Activated naive CD4-positive, alpha-beta T cell treated with anti-CD3 and anti-CD28 coated beads, Interleukin-2, amount 50 U/mL, for 16 hours (primary cell): ENCODE data around the gene COQ7.

Experiments
- DNase-seq: peaks from one replicate; pipeline ENCODE4 v3.0.0-alpha.2; 2020

Gene COQ7

GRCh38 chr16:19067349-19068236, at the start of gene COQ7:
Gene COQ7 (plus strand): TSS chr16:19067614. CDS start chr16:19067665, 51 bp downstream.
- peak; percentile 99 for DNase-seq

GRCh38 chr16:19020689-19021088, 46.7 kb upstream of the COQ7 start:
- no peak for DNase-seq

DNA sequence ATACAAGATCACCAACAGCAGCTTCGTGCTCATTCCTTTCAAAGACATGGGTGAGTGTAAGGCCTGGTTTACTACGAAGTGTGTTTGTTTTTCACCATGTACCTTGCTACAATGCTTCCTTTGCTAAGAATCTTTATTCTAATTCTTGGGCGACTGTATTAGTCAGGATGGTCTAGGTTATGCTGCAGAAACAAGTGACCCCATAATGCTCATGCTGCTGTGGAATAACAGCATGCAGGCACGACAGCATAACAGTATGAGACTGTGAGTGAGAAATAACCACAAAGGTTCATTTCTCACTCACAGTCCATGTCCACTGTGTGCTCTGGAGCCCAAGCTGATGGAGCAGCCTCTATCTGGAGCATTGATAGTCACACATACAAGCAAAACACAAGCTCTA, 45.7 kb upstream of the COQ7 start:
- no peak for DNase-seq

GRCh38 chr16:19027416-19027815, 40.0 kb upstream of the COQ7 start:
- DNase-seq = no peak

- DNase-seq = no peak
These were observed 37.4 kb upstream of the COQ7 start for GRCh38 chr16:19029980-19030379.

DNA sequence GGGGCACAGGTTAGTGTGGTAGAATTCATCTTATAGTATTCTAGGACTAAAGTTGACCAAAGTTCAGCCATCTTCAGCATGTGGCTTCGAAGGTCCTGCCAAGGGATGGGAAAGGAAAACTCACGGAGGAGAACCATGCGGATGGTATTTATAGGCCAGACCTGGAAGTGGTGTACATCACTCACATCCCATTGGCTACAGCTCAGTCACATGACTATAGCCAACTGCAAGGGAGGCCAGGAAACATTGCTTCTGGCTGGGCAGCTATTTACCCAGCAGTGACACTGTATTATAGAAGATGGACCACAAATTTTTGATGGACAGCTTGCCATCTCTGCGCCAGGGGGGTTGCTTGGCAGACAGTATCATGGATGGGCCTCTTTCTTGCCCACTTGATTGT, 35.7 kb upstream of the COQ7 start:
- DNase-seq = no peak

DNA sequence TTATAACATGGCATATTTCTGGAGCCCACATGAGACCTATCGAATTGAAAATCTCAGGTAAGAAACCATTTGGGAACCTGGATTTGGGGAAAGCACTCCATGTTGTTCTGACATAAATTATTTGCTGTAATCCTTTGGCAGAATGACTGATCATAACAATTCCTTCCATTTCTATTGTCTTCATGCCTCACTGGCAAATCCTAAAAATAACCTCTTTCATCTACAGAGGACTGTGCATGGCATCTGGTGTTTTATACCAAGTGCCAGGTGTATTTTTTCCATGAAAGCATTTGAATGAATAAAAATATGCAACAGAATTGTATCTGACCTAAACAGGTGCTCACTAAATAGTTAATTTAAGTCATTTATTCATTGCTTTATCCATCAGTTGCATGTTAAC, 33.7 kb upstream of the COQ7 start:
- DNase-seq = no peak

GRCh38 chr16:19040400-19040799, 27.0 kb upstream of the COQ7 start:
- no peak for DNase-seq

- DNase-seq = no peak
These were observed 22.6 kb upstream of the COQ7 start for GRCh38 chr16:19044769-19045168.

DNA sequence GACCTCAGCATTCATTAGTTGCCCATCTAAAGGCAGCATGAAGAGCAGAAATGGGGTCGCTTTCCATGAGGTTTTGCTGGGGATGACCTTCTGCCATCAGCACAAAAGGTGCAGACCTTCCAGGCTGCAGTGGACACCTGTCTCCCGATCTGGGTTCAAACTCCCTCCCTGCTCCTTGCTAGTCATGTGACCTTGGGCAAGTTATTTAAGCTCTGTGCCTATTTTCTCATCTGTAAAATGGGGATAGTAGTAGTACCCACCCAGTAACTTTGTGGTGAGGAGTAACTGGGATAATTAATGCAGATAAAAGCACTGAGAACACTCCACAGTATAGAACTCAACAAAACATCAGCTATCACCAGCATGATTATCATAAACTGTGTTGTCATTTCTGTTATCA, 21.4 kb upstream of the COQ7 start:
- DNase-seq = no peak

DNA sequence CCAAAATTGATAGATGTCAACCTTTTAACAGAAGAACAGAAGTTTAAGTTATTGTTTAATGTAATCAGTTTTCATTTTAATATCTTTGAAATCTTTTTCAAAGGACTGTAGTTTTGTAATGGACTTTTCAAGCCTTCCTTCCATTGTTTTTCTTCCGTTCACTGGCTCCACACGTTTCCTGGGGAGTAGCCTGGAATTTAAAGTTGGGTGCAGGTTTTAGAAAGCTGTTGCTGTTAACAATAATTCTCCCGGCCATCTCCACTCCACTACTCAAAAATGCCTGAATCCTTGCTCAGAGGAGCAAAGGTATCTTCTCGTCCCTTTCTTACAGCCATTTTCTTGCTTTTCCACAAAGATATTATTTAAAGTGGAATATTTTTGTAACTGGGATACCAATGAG, 4.7 kb upstream of the COQ7 start:
- DNase-seq = no peak

GRCh38 chr16:19066988-19067348, 446 bp upstream of the COQ7 start:
- no peak for DNase-seq

DNA sequence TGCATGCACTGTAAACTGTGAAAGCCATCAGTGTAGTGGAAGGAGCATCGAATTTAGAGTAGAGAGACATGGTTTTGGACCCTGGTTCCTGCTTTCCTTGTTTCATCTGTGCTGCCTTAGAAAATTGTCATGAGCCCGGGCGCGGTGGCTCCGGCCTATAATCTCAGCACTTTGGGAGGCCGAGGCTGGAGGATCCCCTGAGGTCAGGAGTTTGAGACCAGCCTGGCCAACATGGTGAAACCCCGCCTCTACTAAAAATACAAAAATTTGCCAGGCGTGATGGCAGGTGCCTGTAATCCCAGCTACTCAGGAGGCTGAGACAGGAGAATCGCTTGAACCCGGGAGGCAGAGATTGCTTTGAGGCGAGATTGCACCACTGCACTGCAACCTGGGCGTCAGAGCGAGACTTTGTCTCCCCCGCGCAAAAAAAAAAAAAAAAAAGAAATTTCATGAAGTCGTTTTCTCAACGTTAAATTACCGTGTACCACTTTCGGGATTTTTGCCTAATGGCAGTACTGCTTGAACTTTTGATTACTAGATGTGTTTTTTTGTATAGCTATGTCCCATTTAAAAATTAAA, 912 bp downstream of the COQ7 start:
- DNase-seq = no peak

GRCh38 chr16:19071811-19072777, 4.7 kb downstream of the COQ7 start:
- peak; percentile 59 for DNase-seq

- no peak for DNase-seq
These were observed 5.9 kb downstream of the COQ7 start for GRCh38 chr16:19073344-19073743.

- no peak for DNase-seq
These were observed 6.4 kb downstream of the COQ7 start for GRCh38 chr16:19073863-19074262.

DNA sequence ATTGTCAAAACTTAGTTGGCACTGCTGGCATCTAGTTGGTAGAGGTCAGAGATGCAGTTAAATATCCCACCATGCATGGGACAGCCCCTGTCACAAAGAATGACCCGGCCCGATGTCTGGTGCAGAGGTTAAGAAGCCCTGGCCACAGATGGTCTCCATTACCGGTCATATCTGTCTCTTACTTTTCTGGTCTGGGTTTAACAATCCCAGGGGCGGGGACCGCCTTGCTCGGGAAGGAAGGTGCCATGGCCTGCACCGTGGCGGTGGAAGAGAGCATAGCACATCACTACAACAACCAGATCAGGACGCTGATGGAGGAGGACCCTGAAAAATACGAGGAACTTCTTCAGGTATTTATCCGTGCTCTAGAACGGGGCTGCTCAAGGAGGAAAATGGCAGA, 8.1 kb downstream of the COQ7 start:
- no peak for DNase-seq

DNA sequence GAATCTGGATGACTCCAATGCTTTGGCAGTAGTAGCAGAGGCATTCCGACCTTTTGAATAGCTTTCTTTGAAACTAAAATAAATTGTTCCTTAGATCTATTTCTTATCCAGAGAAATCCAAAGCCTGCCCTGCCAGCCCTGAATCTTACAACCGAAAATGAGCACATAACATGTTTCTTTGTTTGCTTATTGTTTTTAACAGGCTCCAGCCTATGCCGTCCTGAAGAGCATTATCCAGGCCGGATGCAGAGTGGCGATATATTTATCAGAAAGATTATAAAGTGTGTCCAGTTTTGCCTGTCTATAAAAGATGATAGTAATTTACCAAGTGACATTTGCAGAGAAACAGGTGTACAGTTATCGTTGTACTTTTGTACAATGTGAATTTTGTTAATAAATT, 10.5 kb downstream of the COQ7 start:
- DNase-seq = no peak

GRCh38 chr16:19083670-19084069, 16.3 kb downstream of the COQ7 start:
- DNase-seq = no peak

- DNase-seq = no peak
These were observed 16.7 kb downstream of the COQ7 start for GRCh38 chr16:19084139-19084538.

- no peak for DNase-seq
These were observed 17.5 kb downstream of the COQ7 start for GRCh38 chr16:19084879-19085278.

GRCh38 chr16:19085679-19086200, 18.3 kb downstream of the COQ7 start:
- no peak for DNase-seq
